Activated CD4-positive, alpha-beta T cell treated with anti-CD3 and anti-CD28 coated beads, Interleukin-2, Interleukin-6, amounts not matched to agents 100 ng/mL and 50 ng/mL, durations not matched to agents 16 hours and 8 hours (primary cell): ENCODE data around the gene SLC9A9.

Experiments
- DNase-seq: peaks from one replicate; pipeline ENCODE4 v3.0.0-alpha.2; 2020

Gene SLC9A9

DNA sequence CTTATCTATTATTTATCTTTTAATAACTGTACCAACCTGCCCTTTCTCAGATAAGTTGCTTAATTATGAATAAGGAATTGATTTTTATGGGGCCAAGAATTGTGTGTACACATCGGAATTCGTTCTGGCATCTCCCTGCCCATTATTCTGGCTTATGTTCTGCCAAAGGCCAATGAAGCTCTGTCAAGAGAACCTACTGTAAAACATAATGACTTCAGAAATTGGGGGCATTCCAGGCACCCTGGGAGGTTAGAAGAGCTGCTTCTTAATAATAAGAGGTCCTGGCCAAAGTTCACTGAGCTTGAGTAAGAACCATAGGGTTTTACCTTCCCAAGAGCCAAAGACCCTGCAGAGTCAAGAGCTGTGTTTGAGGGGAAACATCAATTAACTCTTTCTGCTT lies 261.7 kb downstream of the SLC9A9 start:
- DNase-seq: no peak

DNA sequence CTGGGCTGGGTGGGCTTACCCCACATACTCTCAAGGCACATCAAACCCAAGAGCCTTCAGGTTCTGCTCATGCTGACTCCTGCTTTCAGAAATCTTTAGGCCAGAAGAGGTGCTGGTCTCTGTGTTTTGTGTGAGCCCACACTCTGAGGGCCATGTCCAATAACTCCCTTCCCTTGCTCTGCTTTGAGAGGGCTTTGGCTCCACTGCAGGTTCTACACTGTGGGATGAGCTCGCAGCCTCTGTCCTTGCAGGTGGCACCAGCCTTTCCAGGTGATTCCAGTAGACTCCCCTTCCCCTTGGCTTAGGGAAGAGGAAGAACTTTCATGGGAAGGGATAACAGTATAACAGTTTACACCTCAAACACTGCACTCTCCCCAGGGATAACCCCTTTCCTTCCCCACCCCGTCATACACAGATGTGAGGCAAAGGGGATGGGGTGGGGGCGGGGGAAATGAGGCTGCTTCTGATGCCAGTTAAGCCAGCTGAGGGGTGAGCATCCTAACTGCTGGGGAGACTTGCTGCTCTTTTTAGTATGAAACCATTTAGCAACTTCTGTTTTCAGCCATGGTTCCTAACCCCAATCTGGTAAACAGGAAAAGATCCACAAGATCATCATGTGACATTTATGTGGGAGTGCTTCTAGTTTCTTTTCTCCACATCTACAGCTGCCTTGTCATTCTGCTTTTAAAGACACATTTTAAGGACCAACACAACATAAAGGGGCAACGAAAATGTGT lies 262.4 kb downstream of the SLC9A9 start:
- peak; percentile 31 for DNase-seq

DNA sequence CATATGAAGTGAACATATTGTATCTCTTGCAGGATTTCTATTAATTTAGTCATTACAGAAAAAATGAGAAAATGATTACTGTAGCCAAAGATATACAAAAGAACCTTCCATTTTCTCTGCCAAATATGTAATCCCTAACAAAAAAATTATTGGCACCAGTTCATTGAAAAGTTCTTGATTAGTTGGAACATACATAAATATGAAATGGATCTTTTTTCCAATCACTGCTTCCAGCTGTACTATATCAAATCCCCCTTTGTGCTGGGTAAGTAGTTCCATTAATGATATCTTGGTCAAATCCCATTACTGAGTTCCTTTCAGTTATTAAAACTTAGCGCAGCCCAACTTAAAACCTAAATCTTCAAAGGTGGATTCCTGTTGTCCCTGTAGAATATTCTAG lies 263.8 kb downstream of the SLC9A9 start:
- DNase-seq: no peak

DNA sequence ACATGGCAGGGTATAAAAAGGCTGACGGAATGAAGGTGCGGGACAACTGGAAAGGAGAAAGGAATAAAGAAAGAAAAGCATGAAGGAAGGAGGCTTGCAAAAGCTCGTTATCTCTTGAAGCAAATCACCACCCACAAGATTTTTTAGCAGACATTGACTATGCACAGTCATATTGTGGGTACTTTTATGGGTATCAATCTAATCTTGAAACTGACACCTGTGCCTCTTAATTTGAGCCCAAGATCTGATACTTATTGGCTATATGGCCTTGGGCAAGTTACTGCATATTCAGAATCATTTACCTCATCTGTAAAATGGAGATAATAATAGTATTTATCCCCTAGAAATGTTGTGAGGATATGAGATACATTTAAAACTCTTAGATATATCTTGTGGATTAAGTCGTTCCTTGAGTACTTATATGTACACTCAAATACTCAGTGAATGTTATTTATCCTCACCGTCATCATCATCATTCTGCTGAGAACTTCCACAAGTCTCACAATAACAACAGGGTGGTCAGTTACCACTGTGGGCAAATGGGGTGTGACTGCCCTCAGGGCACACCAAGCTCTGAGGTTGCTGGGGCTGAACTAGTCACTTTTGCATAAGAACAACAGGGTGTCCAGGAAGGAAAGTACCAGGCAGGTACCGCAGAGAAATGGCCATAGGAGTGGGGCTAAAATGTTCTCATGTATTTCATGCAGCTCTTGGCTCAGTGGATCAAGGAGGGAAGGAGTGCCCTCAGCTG lies 266.1 kb downstream of the SLC9A9 start:
- DNase-seq: peak; percentile 63

DNA sequence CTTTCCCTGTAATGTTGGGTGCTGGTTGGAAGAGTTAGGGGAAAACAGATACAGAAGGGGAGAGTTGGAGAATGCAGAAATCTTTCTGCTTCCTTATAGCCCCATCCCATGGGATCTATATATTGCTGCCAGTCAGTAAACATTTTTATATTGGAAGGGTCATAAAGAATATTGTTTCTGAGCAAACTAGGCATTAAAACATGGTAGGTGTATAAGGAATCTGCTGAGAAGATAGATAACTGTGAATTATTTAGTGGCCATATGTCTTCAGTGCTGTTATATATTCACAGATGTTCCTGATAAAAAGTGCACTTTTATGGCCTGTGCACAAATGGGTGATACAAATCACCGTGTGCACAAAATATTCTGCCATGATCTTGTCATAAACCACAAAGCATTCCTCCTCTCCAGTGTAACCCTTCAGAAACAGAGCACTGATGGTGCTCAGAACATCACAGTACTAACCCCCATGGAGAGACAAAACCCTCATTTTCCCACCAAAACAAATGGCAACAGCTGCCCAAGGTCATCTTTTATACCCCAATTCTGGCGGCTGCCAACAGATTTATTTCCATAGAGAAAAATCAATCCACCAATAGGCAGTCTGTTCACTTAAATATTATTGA lies 269.3 kb downstream of the SLC9A9 start:
- DNase-seq: no peak

DNA sequence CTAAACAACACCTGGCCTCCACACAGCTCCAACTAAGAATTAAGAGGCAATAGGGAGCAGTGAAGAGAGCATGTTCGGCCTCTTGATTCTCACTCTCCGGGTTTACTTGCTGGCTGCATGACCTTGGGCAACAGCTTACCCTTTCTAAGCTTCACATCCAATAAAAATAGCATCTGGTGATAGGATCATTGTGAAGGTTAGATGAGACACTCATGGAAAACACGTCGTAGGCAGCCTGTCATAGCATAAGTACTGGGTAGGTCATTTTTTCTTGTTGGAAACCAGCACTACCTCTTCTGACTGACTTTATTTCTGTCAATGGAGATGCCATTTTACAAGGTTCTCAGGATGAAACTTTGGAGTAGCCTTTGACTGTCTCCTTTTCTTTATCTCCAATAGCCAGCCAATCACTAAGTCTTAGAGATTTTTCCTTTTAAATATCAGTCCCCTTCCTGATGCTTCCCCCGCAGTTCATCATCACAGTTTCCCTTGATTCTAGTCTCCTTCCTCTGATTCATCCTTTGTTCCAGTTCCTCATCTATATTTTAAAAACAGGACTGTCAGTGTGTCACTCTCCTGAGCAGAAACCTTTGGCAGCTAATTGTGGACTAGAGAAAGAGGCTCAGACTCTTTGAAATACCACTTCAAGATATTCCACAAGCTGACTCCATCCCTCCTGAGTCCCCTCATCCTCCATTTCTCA lies 271.5 kb downstream of the SLC9A9 start:
- no peak for DNase-seq

DNA sequence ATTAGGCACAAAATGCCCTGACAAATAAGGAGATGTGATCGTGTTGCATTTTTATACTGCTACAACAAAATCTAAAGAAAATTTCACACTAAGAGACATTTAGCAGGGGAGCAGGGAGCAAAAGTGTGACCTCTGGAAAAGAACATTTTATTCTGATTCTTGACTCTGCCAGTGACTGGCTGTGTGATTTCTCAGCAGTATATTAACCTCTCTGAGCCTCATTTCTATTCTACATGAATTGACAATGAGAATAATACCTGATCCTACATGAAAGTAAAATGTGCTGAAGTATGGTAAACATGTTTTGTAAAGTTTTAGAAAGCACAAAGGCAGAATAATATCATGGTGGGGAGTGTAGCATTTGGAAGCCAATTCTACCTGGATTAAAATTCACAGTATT lies 273.3 kb downstream of the SLC9A9 start:
- DNase-seq: no peak

DNA sequence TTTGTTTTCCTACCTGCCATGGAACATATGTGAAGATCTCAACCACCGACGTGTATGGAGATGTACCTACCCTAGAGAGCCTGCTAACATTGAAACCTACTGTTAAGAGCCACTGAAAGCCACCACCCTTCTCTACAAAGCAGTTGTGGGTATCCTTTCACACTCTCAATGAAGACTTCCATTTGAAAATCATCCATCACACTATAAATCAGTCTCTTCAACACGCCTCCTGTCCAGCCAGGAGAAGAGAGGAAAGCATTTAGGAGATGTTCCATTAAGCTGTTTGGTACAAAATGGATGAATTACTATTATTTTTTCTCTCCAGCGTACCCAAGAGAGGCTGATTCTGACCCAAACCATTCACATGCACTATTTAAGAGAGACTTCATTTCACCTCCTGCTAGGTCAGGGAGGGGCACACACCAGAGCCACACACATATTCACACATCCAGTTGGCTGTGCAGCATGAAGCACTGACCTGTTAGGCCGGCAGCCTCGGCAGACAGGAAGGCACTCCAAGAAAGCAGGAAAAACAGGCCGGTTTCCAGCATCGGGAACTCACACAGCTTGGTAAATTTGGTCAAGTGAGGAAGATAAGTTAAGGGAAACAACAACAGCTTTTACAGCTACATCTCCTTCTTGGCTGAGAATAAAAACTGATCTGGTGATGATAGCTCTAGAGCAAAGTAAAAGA lies 274.5 kb downstream of the SLC9A9 start:
- no peak for DNase-seq

DNA sequence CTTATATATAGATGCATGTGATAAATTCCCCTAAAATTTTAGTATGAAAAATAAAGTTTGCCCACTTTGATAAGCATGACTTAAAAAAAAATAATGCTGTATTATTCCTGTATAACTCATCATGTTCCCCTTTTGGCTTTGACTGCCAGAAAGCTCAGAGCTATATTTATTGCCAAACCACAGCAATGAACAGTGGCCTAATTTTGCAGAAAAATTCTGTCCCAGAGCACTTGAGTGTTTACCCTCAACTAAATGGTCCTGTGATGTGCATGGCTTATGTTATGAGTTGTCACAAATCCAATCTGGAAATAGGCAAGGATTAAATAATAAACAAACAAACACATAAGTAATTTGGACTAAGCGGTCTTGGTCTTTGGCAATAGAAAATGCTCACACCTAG lies 276.7 kb downstream of the SLC9A9 start:
- no peak for DNase-seq

DNA sequence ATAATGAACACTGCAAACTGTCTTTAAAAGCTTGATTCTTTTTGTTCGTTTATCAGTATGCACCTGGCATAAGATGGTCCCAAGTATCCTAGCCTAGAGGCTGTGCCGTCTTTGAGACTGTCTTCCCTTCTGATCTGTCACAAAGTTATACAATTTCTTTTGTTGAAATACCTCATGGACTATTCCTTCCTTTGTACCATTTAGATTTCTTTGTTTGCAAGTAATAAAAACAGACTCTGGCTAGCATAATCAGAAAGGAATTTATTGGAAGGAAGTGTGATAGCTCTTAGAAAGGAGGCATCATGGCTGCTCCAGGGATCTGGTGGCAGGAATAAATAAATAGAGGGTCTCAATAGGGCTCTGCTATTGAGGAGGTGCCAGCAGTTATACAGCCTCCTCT lies 280.4 kb downstream of the SLC9A9 start:
- no peak for DNase-seq

DNA sequence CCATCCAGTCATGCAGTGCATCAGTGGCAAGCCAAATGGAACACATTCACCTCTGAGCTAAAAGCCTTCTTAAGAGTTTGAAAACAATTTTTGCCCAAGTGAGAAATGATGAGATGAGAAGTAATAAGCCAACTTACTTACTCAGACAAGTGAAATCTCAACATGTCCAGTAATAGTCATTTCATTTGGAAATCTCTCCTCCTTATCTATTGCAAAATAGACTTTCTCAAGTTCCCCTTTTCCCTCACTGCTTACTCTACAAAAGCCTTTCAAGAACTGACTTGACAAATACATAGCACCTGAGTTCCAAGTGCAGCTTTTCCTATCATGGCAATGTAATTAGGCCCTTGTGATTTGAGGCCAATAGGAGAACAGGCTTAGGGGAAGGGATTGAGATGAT lies 282.3 kb downstream of the SLC9A9 start:
- no peak for DNase-seq

DNA sequence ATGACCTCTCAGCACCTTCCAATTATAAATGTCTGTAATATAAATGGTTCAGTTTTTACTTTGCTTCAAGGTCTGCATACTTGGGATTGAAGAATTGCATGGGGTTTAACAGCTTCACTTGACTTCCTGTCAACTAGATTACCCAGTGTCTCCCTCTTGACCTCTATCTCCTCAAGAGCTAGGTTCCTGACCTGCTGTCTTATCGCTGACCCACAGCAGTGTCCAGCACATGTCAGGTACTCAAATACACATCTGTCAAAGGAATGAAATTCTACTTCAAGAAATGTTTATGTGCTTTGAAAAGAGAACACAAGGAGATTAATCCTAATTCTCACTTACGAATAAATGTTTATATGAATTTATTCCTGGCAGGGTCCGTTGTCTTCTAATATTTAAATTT lies 284.5 kb downstream of the SLC9A9 start:
- no peak for DNase-seq

DNA sequence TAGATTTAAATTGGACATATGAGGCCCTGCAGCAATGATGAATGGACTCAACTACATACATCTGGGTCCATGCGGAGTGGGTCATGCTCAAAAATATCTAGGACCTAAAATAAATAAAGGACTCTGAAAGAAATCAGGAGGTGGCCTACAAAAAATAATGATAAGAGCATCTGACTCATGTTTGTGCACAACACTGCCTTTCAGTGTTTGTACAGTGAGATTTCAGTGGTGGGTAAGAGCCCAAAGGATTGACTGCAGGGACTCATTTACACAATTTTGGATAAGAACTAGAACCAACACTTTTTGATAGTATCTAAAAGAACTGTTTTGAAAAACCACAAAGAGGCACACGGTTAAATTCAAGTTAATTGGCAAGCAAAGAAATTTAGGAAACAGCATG lies 285.5 kb downstream of the SLC9A9 start:
- DNase-seq: no peak

DNA sequence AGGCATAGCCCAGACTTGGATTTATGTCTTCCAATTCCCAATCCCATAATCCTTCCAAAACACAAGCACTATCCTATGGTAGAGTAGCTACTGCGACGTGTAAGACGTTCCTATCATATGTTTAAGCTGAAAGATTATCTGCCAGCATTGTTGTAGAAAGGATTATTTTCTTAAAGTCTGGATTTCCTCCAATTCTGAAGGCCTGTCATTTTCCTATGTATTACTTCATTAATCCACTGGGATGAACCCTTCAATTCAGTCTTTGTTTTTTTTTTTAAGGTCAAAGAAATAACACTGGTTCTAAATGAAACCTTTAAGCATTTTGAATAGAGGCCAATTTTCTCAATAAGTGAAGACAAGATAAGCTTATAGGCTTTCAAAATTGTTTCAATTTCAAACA lies 289.0 kb downstream of the SLC9A9 start:
- no peak for DNase-seq

DNA sequence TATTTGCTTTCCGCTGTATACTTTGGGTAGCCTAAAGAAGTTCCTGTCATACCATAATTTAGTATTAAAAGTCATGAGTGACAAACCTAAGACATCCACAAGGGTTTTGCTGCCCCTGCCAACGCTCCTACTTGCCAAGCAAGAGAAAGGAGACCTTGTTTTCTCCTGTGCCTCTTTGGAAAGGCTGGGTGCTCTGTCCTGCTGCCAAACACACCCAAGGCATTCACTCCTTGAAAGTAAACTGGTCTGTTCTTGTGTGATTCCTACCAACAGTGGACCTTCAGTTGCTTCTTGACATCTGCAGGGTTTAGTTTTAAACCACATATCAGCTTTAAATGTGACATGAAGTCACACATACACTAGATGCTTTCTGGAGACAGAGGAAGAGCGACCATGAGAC lies 295.4 kb downstream of the SLC9A9 start:
- no peak for DNase-seq

DNA sequence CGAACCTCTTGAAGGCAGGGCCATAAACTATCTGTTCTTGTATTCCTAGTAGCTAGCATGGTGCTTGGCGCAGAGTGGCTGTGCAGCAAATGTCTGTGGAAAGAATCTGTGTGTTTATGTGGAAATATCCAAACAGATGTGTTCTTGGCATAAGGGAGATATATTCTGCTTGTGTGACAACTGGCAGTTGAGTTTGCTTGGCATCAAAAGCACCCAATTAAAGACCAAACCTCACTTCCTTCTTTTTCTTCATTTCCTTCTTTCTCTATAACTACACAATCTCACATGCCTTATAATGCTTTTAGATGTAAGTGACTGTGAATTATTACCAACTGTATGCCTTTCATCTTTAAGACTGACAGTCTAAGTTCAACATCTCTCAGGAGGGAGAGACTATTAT lies 296.5 kb downstream of the SLC9A9 start:
- DNase-seq: no peak

DNA sequence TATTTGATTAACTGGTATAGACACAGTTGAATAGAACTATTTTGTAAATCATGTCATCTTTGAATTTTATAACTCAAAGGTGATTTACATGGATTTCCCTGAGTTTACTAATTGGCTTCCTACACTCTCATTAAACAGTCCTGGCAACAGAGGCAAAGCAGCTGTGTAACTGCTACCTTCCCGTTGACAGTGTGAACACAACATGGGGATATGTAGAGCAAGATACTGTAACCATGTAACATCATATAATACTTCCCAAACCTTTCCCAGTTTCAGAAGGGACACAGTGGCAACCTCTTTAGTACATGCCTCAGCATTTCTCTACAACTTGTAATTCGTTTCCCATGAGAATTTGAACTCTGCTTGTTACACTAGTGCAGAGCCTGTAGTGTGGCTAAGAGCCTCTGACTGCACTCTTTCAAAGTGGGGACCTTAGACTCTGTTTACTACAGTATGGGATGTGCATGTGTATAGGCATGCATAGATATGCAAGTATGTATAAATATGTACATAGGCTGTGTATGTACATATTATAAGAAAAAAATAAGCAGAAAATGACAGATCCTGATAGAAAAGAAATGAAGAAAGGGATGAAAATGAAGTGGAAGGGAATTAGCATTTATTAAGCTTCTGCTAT lies 299.3 kb downstream of the SLC9A9 start:
- DNase-seq: no peak

DNA sequence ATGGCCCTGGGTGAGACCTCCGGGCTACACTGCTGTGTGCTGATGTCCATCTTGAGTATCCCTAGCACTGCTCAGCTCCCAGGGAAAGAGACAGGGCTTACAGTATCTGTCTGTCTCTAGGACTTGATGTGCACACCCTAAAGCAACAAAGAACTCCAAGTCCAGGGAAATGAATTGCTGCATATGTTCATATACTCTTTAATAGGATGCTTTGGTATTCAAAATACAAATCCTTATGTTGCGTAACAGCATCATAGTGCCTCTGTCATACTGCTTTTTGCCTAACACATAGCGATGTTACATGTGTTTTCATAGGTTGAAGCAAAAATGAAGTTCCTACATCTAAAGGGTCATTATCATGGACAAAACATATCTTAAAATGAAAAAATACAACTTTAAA lies 299.9 kb downstream of the SLC9A9 start:
- no peak for DNase-seq

DNA sequence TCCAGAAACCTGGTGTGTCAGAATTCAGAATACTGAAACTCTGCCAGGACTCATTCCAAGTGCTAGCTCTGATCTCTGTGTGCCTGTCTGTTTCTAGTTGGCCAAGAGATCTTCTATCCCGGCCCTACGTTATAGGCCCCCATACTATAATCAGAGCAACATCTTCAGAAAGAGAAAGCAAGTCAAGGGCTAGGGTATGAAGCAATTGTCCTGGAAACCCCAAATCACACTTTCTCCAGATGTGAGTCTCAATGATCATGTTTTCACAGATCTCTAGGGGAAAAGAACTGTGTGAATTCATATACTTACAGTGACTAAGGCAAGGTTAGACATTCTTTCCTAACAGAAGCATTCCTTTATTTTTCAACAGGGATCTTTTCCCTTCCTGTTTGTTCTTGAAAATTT lies 309.7 kb downstream of the SLC9A9 start:
- DNase-seq: no peak

DNA sequence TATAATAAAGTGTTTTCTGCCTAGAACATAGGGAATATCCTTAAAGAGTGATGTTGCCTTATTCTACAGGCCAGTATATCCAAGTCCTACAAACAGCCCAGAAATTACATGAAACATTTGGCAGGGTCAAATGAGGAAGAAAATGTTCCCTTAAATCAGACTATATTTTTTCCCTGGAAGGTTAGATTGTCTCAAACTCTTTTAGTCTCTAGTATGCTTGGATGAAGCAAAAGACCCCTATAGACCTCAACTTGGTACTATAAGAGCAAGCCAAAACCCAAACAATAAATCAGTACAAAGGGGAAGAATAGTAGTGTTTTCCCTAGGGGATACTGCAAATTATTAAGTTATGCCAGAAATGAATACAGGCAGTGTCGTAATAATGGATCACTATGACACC lies 310.2 kb downstream of the SLC9A9 start:
- DNase-seq: no peak

DNA sequence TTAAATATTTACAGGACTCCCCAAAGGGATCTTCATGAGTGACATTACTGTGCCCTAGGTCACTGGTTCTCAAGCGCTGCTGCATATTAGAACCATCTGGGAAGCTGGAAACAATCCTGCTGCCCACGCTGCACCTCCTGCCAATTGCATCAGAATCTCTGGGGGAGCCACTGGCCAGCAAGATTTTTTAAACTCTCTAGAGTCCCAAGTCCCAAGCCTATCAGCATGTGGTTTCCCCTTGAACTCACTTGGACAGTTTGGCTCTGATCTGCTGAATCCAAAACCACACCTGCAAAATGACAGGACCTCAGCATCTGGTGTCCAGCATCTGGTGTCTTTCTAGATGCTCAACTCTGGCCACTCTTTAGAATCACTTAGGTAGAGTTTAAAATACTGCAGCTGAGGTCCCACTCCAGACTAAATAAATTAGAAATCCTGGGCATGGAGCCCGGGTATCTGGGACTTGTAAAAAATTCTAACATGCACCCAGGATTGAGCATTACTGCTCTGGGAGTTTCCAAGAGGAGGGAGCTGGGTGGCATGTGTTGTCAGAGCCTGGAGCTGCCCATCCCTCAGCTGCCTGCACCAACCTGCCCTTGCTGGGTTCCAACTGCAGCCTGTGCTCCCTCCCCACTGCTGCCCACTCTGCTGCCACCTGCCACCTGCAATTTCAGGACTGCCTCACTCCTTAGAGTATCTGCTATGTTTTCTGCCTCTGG lies 311.3 kb downstream of the SLC9A9 start:
- no peak for DNase-seq
